ENCODE measurements around the gene TGFBR2.

DNA sequence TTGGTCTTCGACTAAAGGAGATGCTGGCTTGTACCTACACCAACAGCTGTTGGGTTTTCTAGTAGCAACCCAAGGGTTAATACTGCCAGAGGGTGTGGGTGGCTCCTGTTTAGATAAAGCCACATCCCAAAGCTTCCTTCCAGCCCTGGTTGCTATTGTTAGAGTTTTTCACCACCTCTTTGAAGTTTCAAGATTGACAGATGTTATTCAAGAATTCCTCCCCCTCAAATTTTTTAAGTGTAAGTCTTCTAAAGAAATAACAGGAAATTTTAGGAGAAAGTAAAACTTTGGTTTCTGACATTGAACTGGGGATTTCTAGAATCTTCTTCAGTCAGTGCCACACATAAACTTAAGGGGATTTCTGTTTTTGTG lies 60.9 kb downstream of the TGFBR2 start:
- TF ChIP-seq, protein P1, sequence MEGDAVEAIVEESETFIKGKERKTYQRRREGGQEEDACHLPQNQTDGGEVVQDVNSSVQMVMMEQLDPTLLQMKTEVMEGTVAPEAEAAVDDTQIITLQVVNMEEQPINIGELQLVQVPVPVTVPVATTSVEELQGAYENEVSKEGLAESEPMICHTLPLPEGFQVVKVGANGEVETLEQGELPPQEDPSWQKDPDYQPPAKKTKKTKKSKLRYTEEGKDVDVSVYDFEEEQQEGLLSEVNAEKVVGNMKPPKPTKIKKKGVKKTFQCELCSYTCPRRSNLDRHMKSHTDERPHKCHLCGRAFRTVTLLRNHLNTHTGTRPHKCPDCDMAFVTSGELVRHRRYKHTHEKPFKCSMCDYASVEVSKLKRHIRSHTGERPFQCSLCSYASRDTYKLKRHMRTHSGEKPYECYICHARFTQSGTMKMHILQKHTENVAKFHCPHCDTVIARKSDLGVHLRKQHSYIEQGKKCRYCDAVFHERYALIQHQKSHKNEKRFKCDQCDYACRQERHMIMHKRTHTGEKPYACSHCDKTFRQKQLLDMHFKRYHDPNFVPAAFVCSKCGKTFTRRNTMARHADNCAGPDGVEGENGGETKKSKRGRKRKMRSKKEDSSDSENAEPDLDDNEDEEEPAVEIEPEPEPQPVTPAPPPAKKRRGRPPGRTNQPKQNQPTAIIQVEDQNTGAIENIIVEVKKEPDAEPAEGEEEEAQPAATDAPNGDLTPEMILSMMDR (IDR thresholded peaks at IDR 0.05 in 2 of 3, conservative IDR thresholded peaks at IDR 0.05 in 1 of 3; ENCODE audit: control insufficient read depth in 2 of 3, extremely low read depth in 1 of 3, insufficient read depth in 1 of 3, low read depth in 3 of 3, low read length in 3 of 3) = no peak
- TF ChIP-seq EED (IDR thresholded peaks at IDR 0.05; ENCODE audit: low read depth) (no peak), MXI1 (IDR thresholded peaks at IDR 0.05; ENCODE audit: low read depth, low read length) (no peak), FOXM1 (IDR thresholded peaks at IDR 0.05; ENCODE audit: low read depth, low read length) (no peak), EZH2 (IDR thresholded peaks at IDR 0.05; ENCODE audit: borderline replicate concordance, control insufficient read depth, low read depth, low read length) (no peak)
- TF ChIP-seq, protein P2, sequence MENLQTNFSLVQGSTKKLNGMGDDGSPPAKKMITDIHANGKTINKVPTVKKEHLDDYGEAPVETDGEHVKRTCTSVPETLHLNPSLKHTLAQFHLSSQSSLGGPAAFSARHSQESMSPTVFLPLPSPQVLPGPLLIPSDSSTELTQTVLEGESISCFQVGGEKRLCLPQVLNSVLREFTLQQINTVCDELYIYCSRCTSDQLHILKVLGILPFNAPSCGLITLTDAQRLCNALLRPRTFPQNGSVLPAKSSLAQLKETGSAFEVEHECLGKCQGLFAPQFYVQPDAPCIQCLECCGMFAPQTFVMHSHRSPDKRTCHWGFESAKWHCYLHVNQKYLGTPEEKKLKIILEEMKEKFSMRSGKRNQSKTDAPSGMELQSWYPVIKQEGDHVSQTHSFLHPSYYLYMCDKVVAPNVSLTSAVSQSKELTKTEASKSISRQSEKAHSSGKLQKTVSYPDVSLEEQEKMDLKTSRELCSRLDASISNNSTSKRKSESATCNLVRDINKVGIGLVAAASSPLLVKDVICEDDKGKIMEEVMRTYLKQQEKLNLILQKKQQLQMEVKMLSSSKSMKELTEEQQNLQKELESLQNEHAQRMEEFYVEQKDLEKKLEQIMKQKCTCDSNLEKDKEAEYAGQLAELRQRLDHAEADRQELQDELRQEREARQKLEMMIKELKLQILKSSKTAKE (IDR thresholded peaks at IDR 0.05; ENCODE audit: low read depth, poor library complexity, severe bottlenecking) = no peak
- TF ChIP-seq, protein P3, sequence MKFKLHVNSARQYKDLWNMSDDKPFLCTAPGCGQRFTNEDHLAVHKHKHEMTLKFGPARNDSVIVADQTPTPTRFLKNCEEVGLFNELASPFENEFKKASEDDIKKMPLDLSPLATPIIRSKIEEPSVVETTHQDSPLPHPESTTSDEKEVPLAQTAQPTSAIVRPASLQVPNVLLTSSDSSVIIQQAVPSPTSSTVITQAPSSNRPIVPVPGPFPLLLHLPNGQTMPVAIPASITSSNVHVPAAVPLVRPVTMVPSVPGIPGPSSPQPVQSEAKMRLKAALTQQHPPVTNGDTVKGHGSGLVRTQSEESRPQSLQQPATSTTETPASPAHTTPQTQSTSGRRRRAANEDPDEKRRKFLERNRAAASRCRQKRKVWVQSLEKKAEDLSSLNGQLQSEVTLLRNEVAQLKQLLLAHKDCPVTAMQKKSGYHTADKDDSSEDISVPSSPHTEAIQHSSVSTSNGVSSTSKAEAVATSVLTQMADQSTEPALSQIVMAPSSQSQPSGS (IDR thresholded peaks at IDR 0.05; ENCODE audit: low read length) = no peak
- TF ChIP-seq, protein P4, sequence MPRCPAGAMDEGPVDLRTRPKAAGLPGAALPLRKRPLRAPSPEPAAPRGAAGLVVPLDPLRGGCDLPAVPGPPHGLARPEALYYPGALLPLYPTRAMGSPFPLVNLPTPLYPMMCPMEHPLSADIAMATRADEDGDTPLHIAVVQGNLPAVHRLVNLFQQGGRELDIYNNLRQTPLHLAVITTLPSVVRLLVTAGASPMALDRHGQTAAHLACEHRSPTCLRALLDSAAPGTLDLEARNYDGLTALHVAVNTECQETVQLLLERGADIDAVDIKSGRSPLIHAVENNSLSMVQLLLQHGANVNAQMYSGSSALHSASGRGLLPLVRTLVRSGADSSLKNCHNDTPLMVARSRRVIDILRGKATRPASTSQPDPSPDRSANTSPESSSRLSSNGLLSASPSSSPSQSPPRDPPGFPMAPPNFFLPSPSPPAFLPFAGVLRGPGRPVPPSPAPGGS (IDR thresholded peaks at IDR 0.05; ENCODE audit: borderline replicate concordance, insufficient read depth, low read depth, low read length, poor library complexity, severe bottlenecking) = no peak
